Type B pancreatic cell (in vitro differentiated cells): ENCODE data around the gene PTGES3. TPM values are rescaled to one million over a fixed set of nuclear protein-coding genes. Genes with fewer than 3 reads are reported as not detected.
A peak's percentile ranks its signal among the peaks of the same experiment; 100 is the strongest.
"Not testable (repeated sequence)": the region's sequence is repeated elsewhere in the genome, so short reads cannot be mapped to it uniquely, and the experiment has no call there.

ENCODE experiments used
- DNase-seq: peaks from one replicate; pipeline ENCODE4 v3.0.0; 2021; ENCODE audit warnings: mixed read lengths; ENCODE audit not compliant: unreplicated experiment; ENCODE audit errors: extremely low spot score
- H3K27ac Mint-ChIP-seq: 2 replicates; pipeline ENCODE4 v1.8.0; 2021; ENCODE audit warnings: mild to moderate bottlenecking, mixed read lengths
- H3K27me3 Mint-ChIP-seq: 2 replicates; pipeline ENCODE4 v1.8.0; 2021; ENCODE audit warnings: mixed read lengths
- H3K36me3 Mint-ChIP-seq: 2 replicates; pipeline ENCODE4 v1.8.0; 2021; ENCODE audit warnings: mixed read lengths
- H3K4me1 Mint-ChIP-seq: one replicate; pipeline ENCODE4 v1.8.0; 2021; ENCODE audit warnings: mixed read lengths; ENCODE audit not compliant: unreplicated experiment
- H3K4me3 Mint-ChIP-seq: 2 replicates; pipeline ENCODE4 v1.8.0; 2021; ENCODE audit warnings: mild to moderate bottlenecking, mixed read lengths
- H3K9me3 Mint-ChIP-seq: 2 replicates; pipeline ENCODE4 v1.8.0; 2021; ENCODE audit warnings: mixed read lengths
- total RNA-seq: library from RNA; stranded (reverse); gene quantifications from 2 replicates; pipeline ENCODE4 v1.2.1, GENCODE V29; 2021; ENCODE audit warnings: low replicate concordance
- TF ChIP-seq, protein P1 (sequence below): fragments of 200-600 bp; sonication (generic); conservative IDR thresholded peaks from 2 replicates; pipeline ENCODE4 v1.5.0; 2021; ENCODE audit warnings: antibody characterized with exemption, mild to moderate bottlenecking

The PTGES3 gene
- total RNA-seq, 1 donor from 2014 or later, result 219 TPM

DNA sequence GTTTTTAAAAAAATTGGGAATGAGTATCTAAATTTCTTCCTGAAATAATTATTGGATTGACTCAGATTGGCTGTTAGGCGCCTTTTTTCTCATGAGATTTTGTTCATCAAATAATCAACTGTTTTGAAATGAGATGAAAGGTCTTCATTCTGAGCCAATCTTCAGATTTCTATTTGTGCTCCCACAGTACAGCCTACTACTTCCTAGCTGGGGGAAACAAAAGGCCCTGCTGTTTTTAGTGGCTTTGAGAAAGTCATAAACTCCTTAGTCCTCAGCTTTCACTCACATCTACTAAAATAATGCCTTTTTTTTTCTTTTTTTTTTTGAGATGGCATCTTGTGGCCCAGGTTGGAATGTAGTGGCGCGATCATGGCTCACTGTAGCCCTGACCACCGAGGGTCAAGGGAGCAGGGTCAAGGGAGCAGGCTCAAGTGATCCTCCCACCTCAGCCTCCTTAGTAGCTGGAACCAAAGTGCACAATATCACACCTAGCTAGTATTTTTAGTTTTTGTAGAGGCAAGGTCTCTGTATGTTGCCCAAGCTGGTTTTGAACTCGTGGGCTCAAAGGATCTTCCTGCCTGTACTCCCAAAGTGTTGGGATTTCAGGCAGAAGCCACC, 21.8 kb upstream of the PTGES3 start:
- TF ChIP-seq, protein P1, sequence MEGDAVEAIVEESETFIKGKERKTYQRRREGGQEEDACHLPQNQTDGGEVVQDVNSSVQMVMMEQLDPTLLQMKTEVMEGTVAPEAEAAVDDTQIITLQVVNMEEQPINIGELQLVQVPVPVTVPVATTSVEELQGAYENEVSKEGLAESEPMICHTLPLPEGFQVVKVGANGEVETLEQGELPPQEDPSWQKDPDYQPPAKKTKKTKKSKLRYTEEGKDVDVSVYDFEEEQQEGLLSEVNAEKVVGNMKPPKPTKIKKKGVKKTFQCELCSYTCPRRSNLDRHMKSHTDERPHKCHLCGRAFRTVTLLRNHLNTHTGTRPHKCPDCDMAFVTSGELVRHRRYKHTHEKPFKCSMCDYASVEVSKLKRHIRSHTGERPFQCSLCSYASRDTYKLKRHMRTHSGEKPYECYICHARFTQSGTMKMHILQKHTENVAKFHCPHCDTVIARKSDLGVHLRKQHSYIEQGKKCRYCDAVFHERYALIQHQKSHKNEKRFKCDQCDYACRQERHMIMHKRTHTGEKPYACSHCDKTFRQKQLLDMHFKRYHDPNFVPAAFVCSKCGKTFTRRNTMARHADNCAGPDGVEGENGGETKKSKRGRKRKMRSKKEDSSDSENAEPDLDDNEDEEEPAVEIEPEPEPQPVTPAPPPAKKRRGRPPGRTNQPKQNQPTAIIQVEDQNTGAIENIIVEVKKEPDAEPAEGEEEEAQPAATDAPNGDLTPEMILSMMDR, result no peak
- no peak overlapping the region for H3K4me3 Mint-ChIP-seq
- no peaks in the 10 kb centered on the region for H3K9me3 Mint-ChIP-seq
- DNase-seq, result no peak
- H3K36me3 Mint-ChIP-seq, result peaks cover 32% of the 10 kb centered on the region
- H3K27me3 Mint-ChIP-seq, result no peaks in the 10 kb centered on the region
- H3K27ac Mint-ChIP-seq, result no peak overlapping the region
- peaks cover 4% of the 10 kb centered on the region for H3K4me1 Mint-ChIP-seq

- not testable (repeated sequence) for DNase-seq, H3K4me1 Mint-ChIP-seq, H3K4me3 Mint-ChIP-seq, H3K27ac Mint-ChIP-seq, H3K27me3 Mint-ChIP-seq, H3K9me3 Mint-ChIP-seq, H3K36me3 Mint-ChIP-seq
Observed at GRCh38 chr12:56704522-56704921, 16.4 kb upstream of the PTGES3 start.

DNA sequence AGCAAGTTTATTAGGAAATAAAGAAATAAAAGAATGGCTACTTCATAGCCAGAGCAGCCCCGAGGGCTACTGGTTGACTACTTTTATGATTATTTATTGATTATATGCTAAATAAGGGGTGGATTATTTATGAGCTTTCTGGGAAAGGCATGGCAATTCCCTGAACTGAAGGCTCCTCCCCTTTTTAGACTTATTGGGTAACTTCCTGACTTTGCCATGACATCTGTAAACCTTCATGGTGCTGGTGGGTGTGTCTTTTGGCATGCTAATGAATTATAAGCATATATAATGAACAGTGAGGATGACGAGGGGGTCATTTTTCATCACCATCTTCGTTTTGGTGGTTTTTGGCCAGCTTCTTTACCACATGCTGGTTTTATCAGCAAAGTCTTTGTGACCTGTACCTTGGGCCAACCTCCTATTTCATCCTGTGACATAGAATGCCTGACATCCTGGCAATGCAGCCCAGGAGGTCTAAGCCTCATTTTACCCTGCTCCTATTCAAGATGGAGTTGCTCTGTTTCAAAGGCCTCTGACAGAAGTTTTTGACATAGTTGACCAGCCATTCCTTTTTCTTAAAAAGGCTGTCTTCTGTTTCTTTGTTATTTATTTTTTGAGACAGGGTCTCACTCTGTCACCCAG, 11.1 kb upstream of the PTGES3 start:
- TF ChIP-seq, protein P1, result no peak
- H3K9me3 Mint-ChIP-seq, result no peaks in the 10 kb centered on the region
- no peak overlapping the region for H3K27ac Mint-ChIP-seq
- peaks cover 10% of the 10 kb centered on the region for H3K4me1 Mint-ChIP-seq
- no peak overlapping the region for H3K4me3 Mint-ChIP-seq
- no peaks in the 10 kb centered on the region for H3K27me3 Mint-ChIP-seq
- H3K36me3 Mint-ChIP-seq, result no peaks in the 10 kb centered on the region
- DNase-seq, result no peak

DNA sequence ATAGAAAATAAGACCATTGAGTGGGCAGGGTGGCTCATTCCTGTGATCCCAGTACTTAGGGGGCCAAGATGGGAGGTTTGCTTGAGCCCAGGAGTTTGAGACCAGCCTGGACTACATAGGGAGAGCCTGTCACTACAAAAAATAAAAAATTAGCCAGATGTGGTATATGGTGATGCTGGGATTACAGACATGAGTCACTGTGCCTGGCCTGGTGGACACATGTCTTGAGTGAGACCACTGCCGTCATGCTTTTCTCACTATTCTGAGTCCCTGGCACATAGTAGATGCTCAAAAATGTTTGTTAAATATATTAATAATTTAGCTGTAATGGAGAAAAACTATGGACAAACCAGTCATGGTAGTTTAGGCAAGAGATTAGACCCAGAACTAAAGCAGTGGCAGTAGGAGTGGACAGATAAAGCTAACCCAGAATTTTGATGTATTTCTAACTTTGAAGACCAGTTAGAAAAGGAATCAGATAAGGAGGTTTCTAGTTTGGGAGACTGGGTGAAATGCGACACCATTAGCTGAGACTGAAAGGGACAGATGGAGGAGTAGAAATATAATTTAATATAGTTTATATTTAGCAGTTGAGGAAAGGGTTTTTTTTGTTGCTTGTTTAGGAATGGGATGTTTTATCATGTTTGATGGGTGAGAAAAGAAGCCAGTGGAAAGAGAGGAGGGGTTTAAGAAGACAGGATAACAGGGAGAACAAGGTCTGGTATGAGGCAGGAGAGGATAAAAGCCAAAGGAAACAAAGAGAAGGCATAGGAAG, 7.4 kb upstream of the PTGES3 start:
- Mint-ChIP-seq H3K4me1 (peaks cover 10% of the 10 kb centered on the region), H3K9me3 (no peaks in the 10 kb centered on the region), H3K27ac (peak overlapping the region; percentile 3), H3K27me3 (no peaks in the 10 kb centered on the region), H3K4me3 (no peak overlapping the region), H3K36me3 (no peaks in the 10 kb centered on the region)
- TF ChIP-seq, protein P1, result no peak
- DNase-seq, result no peak

- Mint-ChIP-seq H3K27ac (no peak overlapping the region), H3K4me3 (no peak overlapping the region), H3K4me1 (peaks cover 10% of the 10 kb centered on the region), H3K36me3 (no peaks in the 10 kb centered on the region), H3K27me3 (no peaks in the 10 kb centered on the region), H3K9me3 (no peaks in the 10 kb centered on the region)
- DNase-seq, result no peak
- TF ChIP-seq, protein P1, result no peak
Observed at GRCh38 chr12:56694161-56694560, 6.1 kb upstream of the PTGES3 start.

DNA sequence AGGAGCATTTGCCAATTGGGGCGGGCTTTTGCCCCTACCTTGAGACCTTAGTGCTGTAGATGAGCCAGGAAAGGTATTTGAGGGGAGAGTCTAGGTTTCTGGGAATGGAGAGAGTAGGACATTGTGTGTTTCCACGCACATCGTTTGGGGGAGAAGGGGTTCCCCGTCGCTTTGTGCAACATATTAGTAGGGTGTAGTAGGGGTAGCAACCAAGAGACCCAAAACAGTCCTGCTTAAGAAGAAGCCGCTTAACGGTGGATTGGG, 694 bp upstream of the PTGES3 start:
- Mint-ChIP-seq H3K27ac (peak overlapping the region; percentile 99), H3K36me3 (peaks cover 21% of the 10 kb centered on the region), H3K27me3 (no peaks in the 10 kb centered on the region), H3K4me1 (peaks cover 21% of the 10 kb centered on the region), H3K9me3 (peaks cover 3% of the 10 kb centered on the region), H3K4me3 (peak overlapping the region; percentile 99)
- DNase-seq, result no peak
- TF ChIP-seq, protein P1, result no peak
